Retina (tissue), 1 donor: ENCODE data around the gene ELOVL4.

Experiments
- DNase-seq: peaks from one replicate; pipeline ENCODE4 v3.0.0-alpha.2; 2016

Gene ELOVL4

DNA sequence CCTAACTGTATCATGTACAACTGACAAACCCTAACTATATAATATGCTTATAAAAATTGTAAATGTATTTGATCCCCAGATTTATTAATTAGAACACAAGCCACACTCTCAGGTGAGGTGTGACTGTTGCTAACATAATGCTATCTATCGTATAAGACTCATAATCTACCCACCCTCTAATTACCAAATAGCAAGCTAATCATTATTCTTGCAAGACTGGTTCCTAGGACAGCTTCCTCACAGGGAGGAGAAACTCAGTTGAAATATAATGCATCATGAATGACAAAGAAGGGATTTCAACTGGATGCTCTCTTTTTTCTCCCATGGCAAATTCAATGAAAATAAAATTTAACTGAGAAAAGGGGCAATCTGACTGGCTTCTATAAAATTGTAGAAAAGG lies 35.4 kb downstream of the ELOVL4 start:
- no peak for DNase-seq

GRCh38 chr6:79909517-79909916 lies 37.8 kb downstream of the ELOVL4 start:
- no peak for DNase-seq

DNA sequence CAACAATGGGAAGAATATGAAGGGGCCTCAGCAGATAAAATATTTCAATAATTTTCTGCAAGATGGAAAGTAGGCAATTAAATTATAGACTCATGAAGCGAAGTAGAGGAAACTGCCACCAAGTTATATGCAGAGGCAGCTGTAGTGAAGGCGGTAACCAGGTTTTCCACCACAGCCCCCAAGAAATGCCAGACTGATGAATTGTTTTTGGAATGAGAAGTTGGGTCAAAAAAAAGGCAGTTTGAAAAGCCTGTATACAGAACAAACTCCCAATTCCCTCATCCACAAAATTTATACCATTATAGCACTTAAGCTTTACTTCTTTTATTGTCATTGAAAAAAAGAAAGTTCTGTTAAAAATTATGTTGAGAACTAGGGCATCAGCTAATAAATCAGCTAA lies 45.3 kb downstream of the ELOVL4 start:
- DNase-seq, result no peak

DNA sequence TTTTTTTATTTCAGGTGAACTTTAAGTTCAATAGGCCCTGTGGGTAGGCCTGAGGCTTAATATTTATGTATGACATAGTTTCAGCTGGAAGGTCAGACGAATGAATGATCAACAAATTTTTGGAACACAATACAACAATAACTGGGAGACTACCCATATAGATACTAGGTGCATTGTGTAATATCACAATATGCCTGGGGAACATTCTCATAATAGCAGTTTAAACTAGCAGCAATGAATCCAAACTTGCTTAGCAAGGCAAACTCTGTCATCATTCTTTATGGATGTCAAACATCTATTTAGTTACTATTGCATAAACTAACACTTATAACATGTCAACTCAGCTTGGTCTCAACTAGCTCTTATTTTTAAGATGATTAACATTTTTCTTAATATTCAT lies 49.3 kb downstream of the ELOVL4 start:
- DNase-seq, result no peak

DNA sequence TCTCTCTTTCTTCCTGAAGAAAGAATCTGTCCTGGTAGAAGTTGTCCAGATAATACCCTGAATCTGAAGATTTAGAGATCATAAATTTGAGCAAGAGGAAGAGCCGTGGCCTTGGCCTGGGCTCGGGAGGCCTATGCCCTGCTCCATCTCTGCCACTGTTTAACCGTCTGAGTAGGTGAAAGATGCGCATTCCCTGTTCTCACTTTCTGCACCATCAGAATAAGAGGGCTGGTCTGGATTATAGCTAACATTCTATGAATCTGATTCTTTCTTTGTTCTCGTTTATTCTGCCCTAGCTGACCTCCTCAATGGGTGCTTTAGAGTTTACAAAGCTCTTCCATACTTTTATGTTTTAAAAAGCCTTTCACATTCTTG lies 51.3 kb downstream of the ELOVL4 start:
- no peak for DNase-seq

DNA sequence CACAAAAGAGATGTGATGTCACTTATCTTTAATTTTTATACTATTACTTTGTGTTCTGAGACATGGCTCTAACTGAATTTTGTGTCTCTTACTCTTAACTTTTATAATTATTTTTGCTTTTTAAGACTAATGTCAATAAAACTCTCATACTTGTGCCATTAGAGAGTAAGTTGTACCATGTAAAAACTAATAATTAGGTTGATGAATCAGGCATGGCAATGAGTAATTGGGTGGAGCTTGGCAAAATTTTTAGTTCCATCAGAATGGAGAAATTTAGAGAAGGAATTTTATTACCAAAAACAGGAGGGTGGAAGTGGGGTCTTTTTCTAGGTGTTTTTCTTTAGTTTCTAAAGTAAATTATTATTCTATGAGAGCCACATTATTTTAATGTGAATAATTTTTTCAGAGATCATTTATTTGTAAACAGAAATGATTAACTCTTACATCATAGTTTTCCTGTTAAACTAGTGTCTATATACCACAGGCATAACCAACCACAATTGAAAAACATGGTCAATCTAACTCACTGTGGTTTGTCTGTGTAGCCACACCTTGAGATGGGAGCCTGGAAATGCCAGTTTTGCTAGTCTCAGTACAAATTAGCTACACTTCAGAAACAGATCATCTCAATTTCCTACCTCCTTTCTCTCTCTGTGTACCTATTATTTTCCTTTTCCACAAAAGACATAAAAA lies 51.8 kb downstream of the ELOVL4 start:
- DNase-seq, result no peak

DNA sequence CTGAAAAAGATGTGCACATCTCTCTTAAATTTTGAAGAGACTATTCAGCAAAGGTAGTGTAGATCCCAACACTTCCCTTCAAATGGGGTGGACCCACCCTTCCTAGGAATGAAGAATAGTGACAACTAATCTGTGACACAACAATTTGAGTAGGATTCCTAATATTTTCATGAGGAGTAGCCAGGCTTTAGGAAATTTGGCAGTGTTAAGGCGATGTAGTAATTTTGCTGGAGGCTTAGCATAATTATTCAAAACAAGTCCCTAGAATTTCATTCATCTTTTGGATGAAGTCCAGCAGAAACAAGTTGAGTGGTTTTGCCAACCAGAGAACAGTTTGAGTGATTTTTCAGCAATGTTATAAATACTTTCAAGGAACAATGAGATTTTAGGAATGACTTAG lies 52.4 kb downstream of the ELOVL4 start:
- DNase-seq, result no peak

DNA sequence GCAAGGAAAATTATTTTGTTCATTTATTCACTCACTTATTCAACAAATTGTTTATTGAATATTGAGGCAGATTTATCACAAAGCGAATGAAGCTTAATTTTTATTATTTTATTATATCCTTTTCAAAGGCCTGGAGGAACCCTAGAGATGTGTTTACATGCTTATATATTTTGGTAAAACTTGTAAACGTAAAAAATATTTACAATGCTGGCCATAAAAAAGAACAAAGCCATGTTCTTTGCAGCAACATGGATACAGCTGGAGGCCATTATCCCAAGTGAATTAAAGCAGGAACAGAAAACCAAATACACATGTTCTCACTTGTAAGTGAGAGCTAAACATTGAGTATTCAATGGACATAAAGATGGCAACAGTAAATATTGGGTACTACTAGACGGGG lies 58.8 kb downstream of the ELOVL4 start:
- no peak for DNase-seq

GRCh38 chr6:79878142-79878748 lies 69.1 kb downstream of the ELOVL4 start:
- DNase-seq, result no peak

DNA sequence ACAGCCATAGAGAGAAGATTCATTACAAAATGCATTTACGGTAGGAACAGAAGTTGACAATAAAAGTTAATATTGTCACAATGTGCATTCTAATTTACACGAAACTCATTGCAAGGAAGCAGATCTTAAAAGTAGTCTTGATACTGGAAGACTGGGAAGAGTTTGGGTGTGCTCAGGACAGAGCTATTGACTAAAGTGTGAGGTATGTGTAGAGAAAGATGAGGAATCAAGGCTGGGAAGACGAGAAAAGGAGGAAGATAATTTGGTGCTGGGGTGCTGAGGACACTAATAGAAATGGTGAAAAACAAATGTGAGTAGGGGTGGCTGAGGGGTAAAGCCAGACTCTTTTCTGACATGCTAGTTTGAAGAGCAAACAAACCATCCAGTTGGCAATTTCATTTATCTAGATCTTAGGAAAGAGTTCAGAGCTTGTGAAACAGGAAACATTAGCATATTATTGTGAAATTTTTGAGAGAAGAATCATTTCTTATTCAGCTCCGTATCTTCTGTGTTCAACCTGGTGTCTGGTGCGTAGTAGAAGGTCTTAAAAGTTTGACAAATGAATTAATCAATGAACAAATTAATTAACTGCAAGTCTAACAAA lies 72.7 kb downstream of the ELOVL4 start:
- no peak for DNase-seq

- DNase-seq, result no peak
Measured at GRCh38 chr6:79872986-79873385, 74.4 kb downstream of the ELOVL4 start.

DNA sequence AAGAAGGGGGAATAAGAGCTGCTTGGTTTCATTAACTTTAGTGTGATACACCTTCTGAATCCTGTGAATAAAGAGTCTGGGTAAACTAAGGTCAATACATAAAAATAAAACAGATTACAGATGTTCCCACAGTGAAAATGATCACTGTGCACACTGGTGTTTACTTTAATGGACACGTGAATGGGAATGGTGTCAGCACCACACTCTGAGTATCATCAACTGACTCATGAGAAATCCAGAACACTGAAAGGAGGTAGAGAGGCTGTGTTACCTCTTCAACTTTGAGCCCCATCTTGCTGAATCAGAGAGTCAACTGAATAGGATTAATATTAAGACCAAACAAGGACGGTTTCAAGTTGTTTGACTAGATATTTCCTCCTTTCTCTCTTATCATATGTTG lies 75.0 kb downstream of the ELOVL4 start:
- DNase-seq, result no peak

DNA sequence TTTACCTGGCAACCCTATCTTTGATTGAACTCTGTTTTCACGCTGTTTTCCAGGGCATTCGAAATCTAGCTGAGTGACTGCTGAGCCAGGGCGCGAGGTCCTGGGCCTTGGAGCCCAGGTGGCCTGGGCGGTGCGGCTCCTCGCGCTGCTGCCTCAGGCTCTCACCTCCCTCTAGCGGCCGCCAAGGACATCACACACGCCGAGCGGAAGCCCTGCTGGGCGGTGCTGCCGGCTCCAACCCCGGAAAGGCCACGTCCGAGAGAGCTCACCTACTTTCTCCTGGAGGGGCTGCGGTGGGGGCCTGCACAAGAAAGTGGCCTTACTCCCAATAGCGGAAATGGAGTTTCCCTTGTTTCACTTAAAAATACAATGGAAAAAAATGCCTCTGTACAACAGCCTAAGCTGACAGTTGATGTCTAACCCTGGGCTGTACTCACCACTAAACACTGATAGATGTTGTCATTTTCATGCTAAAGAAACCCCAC lies 77.7 kb downstream of the ELOVL4 start:
- peak; percentile 93 for DNase-seq

DNA sequence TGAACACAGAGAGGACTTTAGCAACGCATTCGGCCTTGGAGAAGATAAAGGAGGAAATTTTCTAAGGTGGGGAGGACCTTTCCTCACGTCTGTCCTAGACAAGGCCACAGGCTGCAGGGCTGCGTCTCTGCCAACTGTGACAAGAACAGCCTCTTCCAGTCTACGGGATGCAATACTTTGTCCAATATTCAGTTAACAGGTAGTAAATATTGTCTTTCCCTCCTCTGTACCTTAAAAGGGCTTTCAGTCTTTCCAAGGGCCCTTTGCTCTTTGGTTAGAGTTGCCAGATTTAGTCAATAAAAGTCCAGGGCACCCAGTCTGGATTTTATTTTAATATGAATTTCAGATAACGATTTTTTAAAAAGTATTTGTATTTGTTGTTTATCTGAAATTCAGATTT lies 78.2 kb downstream of the ELOVL4 start:
- no peak for DNase-seq

GRCh38 chr6:79868098-79868722 lies 79.1 kb downstream of the ELOVL4 start:
- DNase-seq, result peak; percentile 90
